Measurements from ENCODE around the gene PSKH1. TPM values are rescaled to one million over a fixed set of nuclear protein-coding genes. Genes with fewer than 3 reads are reported as not detected.
"Not testable (repeated sequence)": the region's sequence is repeated elsewhere in the genome, so short reads cannot be mapped to it uniquely, and the experiment has no call there.

PSKH1 gene
- total RNA-seq, 1 experiment from 2014 or later = 3.5 TPM

DNA sequence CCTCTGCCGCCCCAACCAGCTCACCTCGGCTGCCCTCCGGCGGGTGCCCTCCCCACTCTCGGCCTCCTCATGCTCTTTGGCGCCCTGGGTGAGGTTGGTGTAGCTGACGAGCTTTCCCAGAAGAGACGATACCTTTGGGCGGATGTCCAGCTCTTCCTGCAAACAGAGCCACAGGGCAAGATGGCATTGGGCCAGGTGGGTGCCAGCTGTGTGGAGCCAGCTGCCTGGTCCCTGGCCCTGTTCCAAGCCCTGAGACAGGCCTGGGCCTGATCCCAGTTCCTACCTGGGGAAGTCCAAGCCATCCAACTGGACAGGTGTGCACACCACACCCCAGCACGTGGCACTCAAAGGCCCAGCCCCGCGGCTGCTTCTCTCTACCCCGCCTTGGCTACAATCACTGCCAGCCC lies 68.5 kb downstream of the PSKH1 start:
- no peak for DNase-seq (ENCODE audit: low spot score)

- DNase-seq (ENCODE audit: low spot score) = no peak
Observed at GRCh38 chr16:67962135-67962534, 69.1 kb downstream of the PSKH1 start.

DNA sequence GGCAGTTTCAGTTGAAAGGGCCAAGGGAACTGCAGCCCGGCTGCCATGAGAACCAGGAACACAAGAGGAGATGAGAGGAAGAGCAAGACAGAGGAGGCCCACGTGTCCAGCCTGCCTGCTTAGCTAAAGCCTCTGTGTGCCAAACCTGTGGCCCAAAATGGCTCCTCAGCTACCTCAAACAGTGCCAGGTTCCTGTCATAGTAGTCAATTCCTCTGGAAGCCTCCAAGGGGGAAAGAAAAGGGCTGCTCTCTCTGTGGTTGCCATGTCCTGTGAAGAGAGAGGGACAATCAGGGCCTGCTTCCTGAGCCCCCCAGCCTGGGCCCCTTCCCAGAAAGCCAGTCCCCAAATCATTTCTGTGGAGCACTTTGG lies 70.2 kb downstream of the PSKH1 start:
- no peak for DNase-seq (ENCODE audit: low spot score)

DNA sequence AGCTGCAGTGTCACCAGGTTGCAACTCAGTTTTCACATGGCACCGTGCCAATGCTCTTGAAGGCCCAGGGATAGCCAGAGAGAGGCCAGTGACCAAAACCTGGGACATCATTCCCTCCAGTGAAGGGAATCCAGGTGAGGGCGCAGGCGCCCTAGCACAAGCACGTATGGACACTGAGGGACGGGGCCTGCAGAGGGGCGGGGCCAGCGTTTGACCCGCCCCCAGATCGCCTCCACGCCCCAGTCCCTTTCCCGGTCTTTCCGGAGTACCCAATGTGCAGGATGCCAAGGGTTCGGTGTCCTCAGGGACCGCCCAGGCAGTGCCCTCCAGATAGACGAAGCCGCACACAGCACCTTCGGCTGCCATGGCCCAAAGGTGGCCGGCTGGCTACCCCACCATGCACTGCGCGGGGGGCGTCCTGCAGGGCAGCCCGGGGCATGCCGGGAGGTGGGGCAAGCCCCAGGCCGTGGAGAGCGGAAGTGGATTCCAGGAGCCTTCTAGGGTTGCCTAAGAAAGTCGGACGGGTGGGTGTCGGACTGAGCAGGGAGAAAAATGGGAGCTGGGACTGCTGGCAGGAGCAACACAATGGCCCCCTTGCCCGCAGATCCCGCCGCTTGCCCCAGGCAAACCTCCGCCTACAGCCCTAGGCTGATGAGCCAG lies 70.7 kb downstream of the PSKH1 start:
- DNase-seq (ENCODE audit: low spot score) = no peak

DNA sequence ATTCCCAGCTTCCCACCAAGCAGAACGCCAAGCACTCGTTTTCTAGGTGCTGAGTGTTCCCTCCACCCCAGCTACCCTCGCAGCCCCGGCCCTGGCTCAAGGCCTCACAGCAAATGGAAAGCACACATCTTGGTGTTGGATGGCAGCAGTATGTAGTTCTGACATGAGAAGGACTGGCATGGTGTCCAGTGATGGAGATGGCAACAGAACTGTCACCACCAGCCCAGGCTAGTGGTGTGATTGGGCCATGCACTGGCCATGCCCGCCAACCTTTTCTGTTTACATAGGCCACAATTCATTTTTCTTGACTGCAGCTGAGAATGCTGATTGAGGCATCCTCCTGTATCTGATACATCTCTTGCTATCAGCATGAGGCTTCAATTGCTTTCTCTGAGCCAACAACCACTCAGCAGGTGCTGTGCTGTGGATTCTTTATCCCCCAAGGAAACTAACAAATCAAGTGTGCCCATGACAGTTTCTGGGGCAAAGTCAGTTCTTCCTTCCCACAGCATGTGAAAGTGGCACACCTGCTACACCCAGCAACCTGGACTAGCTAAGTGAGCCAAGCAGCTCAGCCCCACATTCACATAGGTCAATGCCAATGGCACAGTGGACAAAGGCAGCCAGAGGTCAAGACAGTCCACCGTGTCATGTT lies 71.5 kb downstream of the PSKH1 start:
- no peak for DNase-seq (ENCODE audit: low spot score)

DNA sequence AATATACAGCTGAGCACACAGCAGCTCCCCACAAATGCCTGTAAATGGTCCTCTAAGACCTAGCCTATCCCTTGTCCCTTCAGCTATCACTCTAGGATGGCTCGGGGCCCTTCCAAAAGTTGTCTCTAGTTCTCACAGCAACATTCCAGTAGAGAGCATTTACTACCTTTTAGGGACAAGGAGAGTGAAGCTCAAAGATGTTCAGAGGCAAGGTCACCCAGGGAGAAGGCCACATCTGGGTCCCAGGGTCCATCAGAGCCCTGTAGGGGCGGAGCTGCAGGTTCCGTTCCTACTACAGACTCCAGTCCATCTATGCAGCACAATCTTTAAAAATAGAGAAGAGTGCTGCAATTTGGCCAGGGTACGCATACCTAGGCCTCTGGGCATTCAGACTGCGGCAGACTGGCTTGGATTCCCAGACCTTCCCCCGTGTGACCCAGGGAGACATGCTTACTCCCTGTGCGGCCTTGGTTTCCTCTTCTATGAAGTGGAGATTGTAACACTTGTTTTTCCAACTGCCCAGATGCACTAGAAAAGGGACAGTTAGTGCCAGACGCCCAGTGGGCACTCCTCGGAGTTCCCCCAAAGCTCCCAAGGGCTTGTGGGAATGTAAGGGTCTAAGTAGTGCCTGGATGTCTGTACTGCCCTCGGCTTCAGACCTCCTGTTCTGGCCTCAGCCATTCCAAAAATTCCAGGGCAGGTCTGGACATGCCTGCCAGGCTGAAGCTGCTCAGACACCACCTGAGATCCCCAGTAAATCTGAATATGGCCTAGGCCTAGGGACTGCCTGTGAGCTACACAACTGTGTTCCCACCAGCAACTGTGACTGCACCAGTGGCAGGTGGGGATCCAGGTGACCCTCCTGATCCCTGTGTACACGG lies 72.9 kb downstream of the PSKH1 start:
- DNase-seq (ENCODE audit: low spot score) = no peak

GRCh38 chr16:67966549-67967182 lies 73.6 kb downstream of the PSKH1 start:
- DNase-seq (ENCODE audit: low spot score) = peak; percentile 62

DNA sequence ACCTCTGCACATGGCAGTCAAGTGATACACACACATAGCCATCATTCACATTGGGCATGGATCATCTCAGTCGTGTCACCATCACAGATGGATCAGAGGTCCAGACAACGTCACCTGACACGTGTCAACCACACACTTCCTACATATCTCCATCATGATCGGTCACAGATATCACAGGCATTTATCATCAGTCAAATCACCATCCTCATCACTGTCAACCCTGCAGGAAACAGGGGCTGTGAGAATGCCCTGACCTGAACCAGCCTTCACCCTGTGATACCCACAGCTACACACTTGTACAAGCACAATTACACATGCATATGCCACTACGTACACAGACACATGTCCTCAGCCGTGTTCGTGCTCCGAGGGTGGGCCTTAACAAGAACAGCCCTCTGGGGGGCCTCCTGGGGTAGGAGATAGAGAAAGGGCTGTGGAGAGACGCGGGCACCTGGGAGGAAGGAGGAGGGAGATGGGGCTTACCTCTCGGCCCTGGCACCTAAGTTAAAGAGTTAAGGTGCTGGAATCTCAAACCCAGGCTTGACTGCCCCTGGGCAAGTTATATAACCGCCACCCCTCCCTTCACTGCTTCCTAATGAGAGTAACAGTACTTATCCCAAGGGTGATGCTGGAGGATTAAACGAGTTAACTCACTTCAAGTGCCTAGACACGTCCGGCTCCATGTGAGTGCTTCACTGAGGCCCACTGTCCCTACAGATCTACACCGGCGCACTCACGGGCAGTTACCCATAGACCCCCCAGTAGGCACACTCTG lies 74.3 kb downstream of the PSKH1 start:
- DNase-seq (ENCODE audit: low spot score) = no peak

DNA sequence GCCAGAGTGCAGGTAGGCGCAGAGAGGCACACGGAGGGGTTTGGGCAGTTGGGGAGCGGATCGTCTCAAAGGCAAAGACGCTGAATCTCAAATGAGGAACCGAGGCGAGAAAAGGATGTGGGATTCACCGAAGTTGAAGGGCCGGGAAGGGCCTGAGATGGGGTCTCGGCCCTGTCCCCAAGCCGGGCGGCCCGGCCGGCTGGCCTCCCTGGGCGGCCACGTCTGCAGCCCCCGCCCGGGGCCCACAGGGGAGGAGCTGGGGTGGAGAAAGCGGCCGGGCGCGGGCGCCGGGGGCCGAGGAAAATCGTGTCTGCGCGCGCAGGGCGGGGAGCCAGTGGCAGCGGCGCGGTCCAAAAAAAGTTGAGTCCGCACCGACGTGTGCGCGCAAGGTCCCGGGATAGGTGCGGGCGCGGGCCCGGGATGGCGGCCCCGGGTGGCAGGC lies 74.9 kb downstream of the PSKH1 start:
- DNase-seq (ENCODE audit: low spot score) = no peak

- DNase-seq (ENCODE audit: low spot score) = peak; percentile 41
Observed at GRCh38 chr16:67968400-67969253, 75.6 kb downstream of the PSKH1 start, which contains the start of gene SLC12A4. Gene SLC12A4, minus strand, starts transcription at chr16:67968637. Its CDS starts 84 bp downstream, at chr16:67968553.

GRCh38 chr16:67969254-67970039 lies 76.4 kb downstream of the PSKH1 start:
- DNase-seq (ENCODE audit: low spot score) = no peak

DNA sequence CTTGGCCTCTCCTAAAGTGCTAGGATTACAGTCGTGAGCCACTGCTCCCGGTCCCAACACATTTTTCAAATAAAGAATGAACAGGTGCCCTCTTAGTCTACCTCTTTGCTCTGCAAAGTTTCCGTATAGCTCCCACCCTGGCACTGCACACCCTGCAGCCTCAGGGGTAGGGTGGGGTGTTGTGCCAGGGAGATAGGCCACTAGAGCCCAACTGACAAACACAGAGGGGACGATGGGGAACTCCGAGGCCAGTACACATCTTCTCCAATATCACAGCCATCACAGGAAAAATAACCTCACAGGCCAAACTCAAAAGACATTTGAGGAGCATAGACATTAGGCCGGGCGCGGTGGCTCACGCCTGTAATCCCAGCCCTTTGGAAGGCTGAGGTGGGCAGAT lies 78.1 kb downstream of the PSKH1 start:
- DNase-seq (ENCODE audit: low spot score) = no peak

DNA sequence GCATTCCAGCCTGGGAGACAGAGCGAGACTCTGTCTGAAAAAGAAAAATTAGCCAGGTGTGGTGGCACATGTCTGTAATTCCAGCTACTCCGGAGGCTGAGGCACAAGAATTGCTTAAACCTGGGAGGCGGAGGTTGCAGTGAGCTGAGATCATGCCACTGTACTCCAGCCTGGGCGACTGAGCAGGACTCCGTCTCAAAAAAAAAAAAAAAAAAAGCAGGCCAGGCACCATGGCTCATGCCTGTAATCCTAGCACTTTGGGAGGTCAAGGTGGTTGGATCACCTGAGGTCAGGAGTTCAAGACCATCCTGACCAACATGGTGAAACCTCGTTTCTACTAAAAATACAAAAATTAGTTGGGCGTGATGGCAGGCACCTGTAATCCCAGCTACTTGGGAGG lies 79.2 kb downstream of the PSKH1 start:
- DNase-seq (ENCODE audit: low spot score) = not testable (repeated sequence)

GRCh38 chr16:67975321-67976105 lies 82.5 kb downstream of the PSKH1 start:
- no peak for DNase-seq (ENCODE audit: low spot score)

DNA sequence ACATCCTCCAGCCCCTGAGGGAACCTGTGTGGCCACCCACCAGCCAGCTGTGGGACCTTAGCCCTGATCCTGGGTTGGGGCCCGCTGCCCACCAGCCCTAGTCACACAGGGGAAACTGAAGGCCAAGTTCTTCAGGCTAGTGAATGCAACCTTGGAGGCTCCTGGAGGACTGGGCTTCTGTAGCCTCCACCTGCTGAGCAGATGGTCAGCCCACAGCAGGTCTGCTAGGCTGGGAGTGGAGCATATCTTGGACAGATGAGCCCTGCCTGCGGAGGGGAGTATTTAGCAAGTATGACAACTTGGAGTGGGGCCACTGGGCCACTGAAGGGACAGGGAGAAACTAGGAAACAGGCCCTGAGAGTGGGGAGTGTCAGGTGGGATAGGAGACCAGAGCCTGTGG lies 83.2 kb downstream of the PSKH1 start:
- DNase-seq (ENCODE audit: low spot score) = no peak

- DNase-seq (ENCODE audit: low spot score) = no peak
Observed at GRCh38 chr16:67977005-67977404, 84.0 kb downstream of the PSKH1 start.

- DNase-seq (ENCODE audit: low spot score) = no peak
Observed at GRCh38 chr16:67977469-67978227, 84.6 kb downstream of the PSKH1 start.

Data from A172 (cell line).